Stimulated activated CD4-positive, alpha-beta T cell treated with anti-CD3 and anti-CD28 coated beads, Interleukin-12 subunit alpha, Interleukin-12 subunit beta, amount 100 ng/mL, for 4 hours (primary cell): ENCODE data around the gene CDC5L.
"Not testable (repeated sequence)": the region's sequence is repeated elsewhere in the genome, so short reads cannot be mapped to it uniquely, and the experiment has no call there.

Source experiments
- DNase-seq: peaks from one replicate; pipeline ENCODE4 v3.0.0-alpha.2; 2020

CDC5L gene

GRCh38 chr6:44422531-44422930 is 35.0 kb downstream of the CDC5L start:
- no peak for DNase-seq

DNA sequence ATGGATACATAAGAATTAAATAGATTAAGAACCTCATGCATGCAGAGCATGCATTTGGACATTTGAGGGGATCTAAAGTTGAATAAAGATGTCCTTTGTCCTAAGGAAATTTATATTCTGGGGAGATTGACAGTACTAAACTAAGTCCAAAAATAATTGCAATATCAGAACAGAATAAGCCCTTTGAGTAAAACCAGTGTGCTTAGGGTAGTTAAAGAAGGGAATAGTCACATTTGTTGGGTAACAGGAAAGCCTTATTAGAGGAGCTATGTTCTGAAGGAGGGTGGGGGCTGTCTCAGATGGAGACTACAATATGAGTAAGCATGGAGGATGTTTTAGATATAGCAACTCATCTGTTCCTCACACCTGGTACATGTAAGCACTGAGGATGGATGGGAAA is 35.8 kb downstream of the CDC5L start:
- DNase-seq: no peak

DNA sequence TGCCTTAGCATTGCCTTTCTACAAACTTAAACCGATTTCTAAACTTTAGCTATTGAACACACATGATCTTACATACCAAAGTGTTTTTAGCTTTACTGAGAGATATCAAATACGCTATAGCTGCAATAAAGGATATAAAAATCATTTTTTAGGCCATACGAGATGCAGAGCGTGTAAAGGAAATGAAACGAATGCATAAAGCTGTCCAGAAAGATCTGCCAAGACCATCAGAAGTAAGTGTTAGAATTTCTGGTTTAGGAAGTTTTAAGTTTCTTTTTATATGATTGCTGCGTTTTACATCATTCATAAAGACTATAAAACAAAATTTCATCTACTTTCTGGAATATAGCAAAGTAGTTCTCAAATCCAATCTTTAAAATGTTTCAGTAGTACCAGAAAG is 38.4 kb downstream of the CDC5L start:
- DNase-seq: no peak

- DNase-seq: no peak
Measured at GRCh38 chr6:44428682-44429081, 41.2 kb downstream of the CDC5L start.

DNA sequence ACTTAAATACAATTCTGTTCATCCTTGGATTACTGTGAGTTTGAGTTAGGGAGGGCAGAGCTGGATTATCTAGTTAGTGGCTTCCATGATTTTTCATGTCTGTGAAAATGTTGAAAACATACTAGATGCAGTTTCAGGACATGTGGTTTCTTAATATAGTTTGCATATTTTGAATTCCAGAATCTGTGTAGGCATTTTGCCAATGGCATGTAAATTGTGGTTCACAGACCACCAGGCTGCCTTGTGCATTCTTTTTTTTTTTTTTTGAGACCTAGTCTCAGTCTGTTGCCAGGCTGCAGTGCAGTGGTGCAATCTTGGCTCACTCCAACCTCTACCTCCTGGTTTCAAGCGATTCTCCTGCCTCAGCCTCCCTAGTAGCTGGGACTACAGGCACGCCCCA is 42.8 kb downstream of the CDC5L start:
- DNase-seq: no peak

- DNase-seq: peak; percentile 18
Measured at GRCh38 chr6:44431118-44431725, 43.7 kb downstream of the CDC5L start.

GRCh38 chr6:44432227-44432626 is 44.7 kb downstream of the CDC5L start:
- DNase-seq: no peak

GRCh38 chr6:44432726-44433125 is 45.2 kb downstream of the CDC5L start:
- DNase-seq: no peak

- DNase-seq: no peak
Measured at GRCh38 chr6:44435500-44435899, 48.0 kb downstream of the CDC5L start.

GRCh38 chr6:44438827-44439226 is 51.3 kb downstream of the CDC5L start:
- no peak for DNase-seq

GRCh38 chr6:44439270-44440045 is 52.0 kb downstream of the CDC5L start:
- no peak for DNase-seq

DNA sequence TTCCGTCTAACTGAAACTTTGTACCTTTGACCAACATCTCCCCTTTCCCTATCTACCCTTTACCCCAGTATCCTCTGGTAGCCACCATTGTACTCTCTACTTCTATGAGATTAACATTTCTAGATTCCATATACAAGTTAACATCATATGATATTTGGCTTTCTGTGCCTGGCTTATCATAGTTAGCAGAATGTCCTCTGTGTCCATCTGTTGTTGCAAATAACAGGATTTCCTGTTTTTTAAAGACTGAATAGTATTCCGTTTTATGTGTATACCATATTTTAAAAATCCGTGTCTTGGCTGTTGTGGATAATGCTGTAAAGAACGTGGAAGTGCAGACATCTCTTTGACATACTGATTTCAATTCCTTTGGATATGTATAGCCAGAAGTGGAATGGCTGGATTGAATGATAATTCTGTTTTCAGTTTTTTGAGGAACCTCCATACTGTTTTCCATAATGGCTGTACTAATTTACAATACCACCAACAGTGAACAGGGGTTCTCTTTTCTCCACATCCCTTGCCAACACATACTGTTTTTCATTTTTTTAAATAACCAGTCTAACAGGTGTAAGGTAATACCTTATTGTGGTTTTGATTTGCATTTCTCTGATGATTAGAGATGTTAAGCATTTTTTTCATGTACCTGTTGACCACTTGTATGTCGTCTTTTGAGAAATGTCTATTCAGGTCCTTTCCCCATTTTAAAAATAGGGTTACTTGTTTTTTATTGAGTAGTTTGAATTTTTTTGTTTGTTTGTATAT is 53.8 kb downstream of the CDC5L start:
- no peak for DNase-seq

- no peak for DNase-seq
Measured at GRCh38 chr6:44442236-44442635, 54.7 kb downstream of the CDC5L start.

DNA sequence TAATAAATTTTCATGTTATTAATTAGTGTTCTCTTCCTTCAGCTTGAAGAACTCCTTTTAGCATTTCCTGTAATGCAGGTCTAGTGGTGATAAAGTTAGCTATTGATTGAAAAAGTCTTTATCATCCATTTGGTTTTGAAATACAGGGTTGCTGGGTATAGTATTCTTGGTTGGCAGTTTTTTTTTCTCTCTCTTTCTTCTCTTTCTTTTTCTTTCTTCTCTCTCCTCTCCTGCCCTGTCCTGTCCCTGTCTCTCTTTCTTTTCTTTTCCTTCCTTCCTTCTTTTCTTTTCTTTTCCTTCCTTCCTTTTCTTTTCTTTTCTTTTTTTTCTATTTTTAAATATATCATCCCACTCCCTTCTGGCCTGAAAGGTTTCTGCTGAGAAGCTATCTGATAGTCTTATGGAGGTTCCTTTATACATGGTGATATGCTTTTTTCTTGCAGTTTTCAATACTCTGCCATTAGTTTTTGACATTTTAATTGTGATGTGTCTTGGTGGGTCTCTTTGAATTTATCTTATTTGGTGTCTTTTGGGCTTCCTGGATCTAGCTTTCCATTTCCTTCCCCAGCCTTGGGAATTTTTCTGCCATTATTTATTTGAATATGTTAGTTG is 55.4 kb downstream of the CDC5L start:
- no peak for DNase-seq

- DNase-seq: no peak
Measured at GRCh38 chr6:44444853-44445252, 57.3 kb downstream of the CDC5L start.

DNA sequence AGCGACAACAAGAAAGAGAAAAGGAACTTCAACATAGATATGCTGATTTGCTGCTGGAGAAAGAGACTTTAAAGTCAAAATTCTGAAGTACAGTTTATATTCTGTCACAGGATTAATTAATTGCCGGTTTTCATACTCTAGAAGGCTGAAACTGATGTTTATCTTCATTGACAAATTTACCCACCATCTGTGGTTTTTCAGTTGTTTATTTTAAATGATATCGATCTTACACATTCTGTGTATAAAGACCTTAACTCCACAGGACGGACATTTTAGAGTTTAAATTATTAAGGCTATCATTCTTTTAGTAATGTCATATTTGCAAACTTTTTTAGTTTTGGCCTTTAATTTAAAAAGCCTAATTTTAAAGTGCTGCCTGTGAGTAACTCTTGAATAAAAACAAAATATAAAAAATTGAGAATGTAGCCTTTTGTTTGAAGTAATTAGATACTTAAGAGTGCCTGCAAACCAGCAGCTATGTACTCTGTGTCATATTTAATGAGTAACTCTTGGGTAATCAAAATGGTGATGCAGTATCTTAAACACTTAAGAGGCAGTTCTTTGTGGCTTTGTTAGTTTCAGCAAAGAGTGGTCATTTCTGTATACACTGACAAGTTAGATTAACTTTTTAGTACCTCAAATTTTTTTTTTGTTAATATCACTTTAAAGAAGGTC is 59.3 kb downstream of the CDC5L start:
- no peak for DNase-seq

GRCh38 chr6:44449181-44449580 is 61.7 kb downstream of the CDC5L start:
- DNase-seq: not testable (repeated sequence)

DNA sequence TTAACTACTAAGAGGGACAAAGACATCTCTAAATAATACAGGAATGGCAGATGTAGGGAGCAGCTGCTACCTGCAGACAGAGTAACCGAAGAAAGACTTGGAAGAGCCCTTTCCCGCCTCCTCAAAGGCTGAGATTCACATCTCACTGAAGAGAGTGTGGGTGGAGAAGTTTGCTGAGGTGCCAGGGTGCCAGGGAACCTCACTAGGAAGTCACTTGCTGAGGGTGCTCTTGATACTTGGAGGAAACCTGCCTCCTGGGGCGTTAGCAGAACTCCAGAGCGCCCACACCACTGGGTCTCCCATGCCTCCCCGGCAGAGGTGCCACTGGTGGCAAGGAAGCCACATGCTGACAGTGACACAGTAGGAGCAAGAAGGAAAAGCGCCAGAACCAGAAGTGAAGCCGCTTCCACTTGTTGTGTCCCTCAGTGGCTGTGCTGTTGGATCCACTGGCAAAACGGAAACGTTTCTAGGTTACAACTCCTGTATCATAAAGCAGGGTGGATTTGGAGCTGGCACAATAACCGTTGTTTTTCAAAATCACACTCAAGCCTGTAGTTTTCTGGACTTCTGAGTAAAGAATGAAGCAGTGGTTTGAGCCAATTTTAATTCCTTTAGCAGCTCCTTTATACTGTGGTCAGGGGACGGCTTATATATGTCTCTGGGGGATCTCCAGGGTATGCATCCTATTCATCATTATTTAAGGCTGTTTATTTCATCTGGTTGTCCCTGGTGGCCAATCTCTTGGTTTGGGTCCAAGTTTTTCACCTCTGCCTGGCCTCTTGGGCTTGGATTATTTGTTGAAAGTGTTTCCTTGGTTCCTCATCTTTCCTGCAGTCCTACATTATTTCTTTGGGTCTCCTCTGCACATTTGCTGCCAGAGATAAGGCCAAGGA is 64.5 kb downstream of the CDC5L start:
- no peak for DNase-seq

GRCh38 chr6:44452725-44453124 is 65.2 kb downstream of the CDC5L start:
- DNase-seq: no peak

DNA sequence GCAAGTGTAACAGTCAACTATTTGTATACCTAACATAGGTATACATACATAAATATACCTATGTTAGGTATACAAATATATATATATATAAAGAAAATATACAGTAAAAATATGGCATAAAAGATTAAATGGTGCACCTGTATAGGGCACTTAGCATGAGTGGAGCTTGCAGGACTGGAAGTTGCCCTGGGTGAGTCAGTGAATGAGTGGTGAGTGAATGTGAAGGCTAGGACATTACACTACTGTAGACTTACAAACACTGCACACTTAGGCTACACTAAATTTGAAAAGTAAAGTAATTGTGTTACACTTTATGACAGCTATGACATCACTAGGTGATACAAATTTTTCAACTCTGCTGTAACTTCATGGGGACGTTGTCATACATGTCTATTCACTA is 65.6 kb downstream of the CDC5L start:
- DNase-seq: no peak

DNA sequence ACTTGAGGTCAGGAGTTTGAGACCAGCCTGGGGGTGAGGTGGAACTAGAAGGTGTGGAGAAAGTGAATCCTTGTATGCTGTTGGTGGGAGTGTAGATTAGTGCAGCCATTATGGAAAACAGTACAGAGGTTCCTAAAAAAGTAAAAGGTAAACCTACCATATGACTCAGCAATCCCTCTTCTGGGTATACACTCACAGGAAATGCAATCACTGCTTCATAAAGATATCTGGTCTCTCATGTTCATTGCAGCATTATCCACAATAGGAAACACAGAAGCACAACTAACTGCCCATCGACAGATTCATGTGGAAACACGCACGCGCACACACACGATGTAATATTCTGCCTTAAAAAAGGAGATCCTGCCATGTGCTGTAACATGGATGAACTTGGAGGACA is 66.7 kb downstream of the CDC5L start:
- no peak for DNase-seq
